HepG2 (cell line): Measurements from ENCODE around the gene PRIM2. TPM values are rescaled to one million over a fixed set of nuclear protein-coding genes. Genes with fewer than 3 reads are reported as not detected.
A peak's percentile ranks its signal among the peaks of the same experiment; 100 is the strongest.

Experiments used
- ESRRA ChIP-seq: sonication (generic); formaldehyde crosslinking; IDR thresholded peaks from 2 replicates; pipeline ENCODE4 v1.5.1; 2020; ENCODE audit warnings: mild to moderate bottlenecking, low read depth, missing genetic modification reagents
- GATAD2A ChIP-seq: IDR thresholded peaks from 2 replicates; pipeline ENCODE4 v1.6.1; 2016
- GRHL1 ChIP-seq: sonication (generic); formaldehyde crosslinking; conservative IDR thresholded peaks from 2 replicates; pipeline ENCODE4 v1.8.0; 2022; ENCODE audit warnings: missing genetic modification reagents
- HES4 ChIP-seq: sonication (generic); formaldehyde crosslinking; IDR thresholded peaks from 2 replicates; pipeline ENCODE4 v1.9.0; 2021; ENCODE audit warnings: mild to moderate bottlenecking, missing genetic modification reagents, borderline replicate concordance
- MTA1 ChIP-seq: sonication (generic); formaldehyde crosslinking; IDR thresholded peaks from 2 replicates; pipeline ENCODE4 v1.4.0; 2020; ENCODE audit warnings: missing genetic modification reagents, mild to moderate bottlenecking, borderline replicate concordance
- NCOA1 ChIP-seq: sonication (generic); formaldehyde crosslinking; IDR thresholded peaks from 2 replicates; pipeline ENCODE4 v1.9.0; 2021; ENCODE audit warnings: missing genetic modification reagents
- NR1H2 ChIP-seq: sonication (generic); formaldehyde crosslinking; IDR thresholded peaks from 2 replicates; pipeline ENCODE4 v1.8.1; 2022; ENCODE audit warnings: low read depth, missing genetic modification reagents, borderline replicate concordance
- RBM39 ChIP-seq: fragments of 200-400 bp; formaldehyde crosslinking; IDR thresholded peaks from one replicate; pipeline ENCODE4 v1.6.1; 2018; ENCODE audit warnings: antibody characterized with exemption, mild to moderate bottlenecking, low read depth, low read length; ENCODE audit not compliant: poor library complexity, severe bottlenecking
- SPEN ChIP-seq: sonication (generic); formaldehyde crosslinking; IDR thresholded peaks from 2 replicates; pipeline ENCODE4 v1.5.1; 2020; ENCODE audit warnings: low read depth, mild to moderate bottlenecking, missing genetic modification reagents
- SRSF1 ChIP-seq: fragments of 200-400 bp; formaldehyde crosslinking; optimal IDR thresholded peaks from 2 replicates; pipeline ENCODE3; 2017; ENCODE audit warnings: mild to moderate bottlenecking, low read depth, low read length, moderate library complexity
- ZFP82 ChIP-seq: sonication (generic); formaldehyde crosslinking; IDR thresholded peaks from 2 replicates; pipeline ENCODE4 v1.5.1; 2020; ENCODE audit warnings: mild to moderate bottlenecking, missing genetic modification reagents, borderline replicate concordance
- ZHX1 ChIP-seq: sonication (generic); formaldehyde crosslinking; IDR thresholded peaks from 2 replicates; pipeline ENCODE4 v1.8.1; 2022; ENCODE audit warnings: low read depth, mild to moderate bottlenecking, missing genetic modification reagents
- ZKSCAN1 ChIP-seq: fragments of 150-350 bp; IDR thresholded peaks from 2 replicates; pipeline ENCODE4 v1.6.1; 2014; ENCODE audit warnings: low read length
- ZNF441 ChIP-seq: sonication (generic); formaldehyde crosslinking; IDR thresholded peaks from 2 replicates; pipeline ENCODE4 v1.7.0; 2021; ENCODE audit warnings: missing genetic modification reagents, borderline replicate concordance
- ZNF501 ChIP-seq: sonication (generic); formaldehyde crosslinking; IDR thresholded peaks from 2 replicates; pipeline ENCODE4 v1.5.1; 2020; ENCODE audit warnings: mild to moderate bottlenecking, moderate library complexity, missing genetic modification reagents
- ZNF552 ChIP-seq: sonication (generic); formaldehyde crosslinking; IDR thresholded peaks from 2 replicates; pipeline ENCODE4 v1.9.0; 2022; ENCODE audit warnings: missing genetic modification reagents, mild to moderate bottlenecking, borderline replicate concordance
- ZNF577 ChIP-seq: sonication (generic); formaldehyde crosslinking; IDR thresholded peaks from 2 replicates; pipeline ENCODE4 v1.4.0; 2020; ENCODE audit warnings: mild to moderate bottlenecking, low read depth, missing genetic modification reagents, borderline replicate concordance
- ZNF589 ChIP-seq: sonication (generic); formaldehyde crosslinking; conservative IDR thresholded peaks from 2 replicates; pipeline ENCODE4 v1.8.0; 2022; ENCODE audit warnings: mild to moderate bottlenecking, moderate library complexity, missing genetic modification reagents
- ZNF672 ChIP-seq: sonication (generic); formaldehyde crosslinking; IDR thresholded peaks from 2 replicates; pipeline ENCODE4 v1.8.1; 2022; ENCODE audit warnings: missing genetic modification reagents
- polyA plus RNA-seq, 8 experiments: library from polyadenylated mRNA; depleted of rRNA in 3 of 8; stranded (reverse) in 7 of 8; unstranded in 1 of 8; fragments of >200 nt; fragmentation: Illumina TruSeq in 4 of 8; extraction: Trizol in 4 of 8; gene quantifications; 2 replicates each; pipeline versions ENCODE4 v1.2.1 to v1.2.3, GENCODE V29; 2011 to 2016; ENCODE audit warnings: low read depth in 4 of 8, missing spikeins in 1 of 8, mixed read lengths in 1 of 8; ENCODE audit not compliant: insufficient read depth in 1 of 8
- total RNA-seq, 5 experiments: library from RNA; depleted of rRNA; stranded (reverse); fragments of >200 nt; fragmentation: Illumina TruSeq; extraction: Trizol; gene quantifications; 2 replicates each; pipeline ENCODE4 v1.2.3, GENCODE V29; 2016; ENCODE audit warnings: low read depth in 1 of 5
- TF ChIP-seq, protein P1 (sequence below): sonication (generic); formaldehyde crosslinking; IDR thresholded peaks from 2 replicates; pipeline ENCODE4 v1.5.0; 2020; ENCODE audit warnings: missing genetic modification reagents
- TF ChIP-seq, protein P2 (sequence below): sonication (generic); formaldehyde crosslinking; conservative IDR thresholded peaks from 2 replicates; pipeline ENCODE4 v1.4.0; 2020; ENCODE audit warnings: missing genetic modification reagents

The PRIM2 gene
- total and polyA plus RNA-seq, 2 of the 13 experiments (the other 11 are each of a cell fraction or from before 2014, with no cell fraction given) = 8.0 to 52.7 TPM

DNA sequence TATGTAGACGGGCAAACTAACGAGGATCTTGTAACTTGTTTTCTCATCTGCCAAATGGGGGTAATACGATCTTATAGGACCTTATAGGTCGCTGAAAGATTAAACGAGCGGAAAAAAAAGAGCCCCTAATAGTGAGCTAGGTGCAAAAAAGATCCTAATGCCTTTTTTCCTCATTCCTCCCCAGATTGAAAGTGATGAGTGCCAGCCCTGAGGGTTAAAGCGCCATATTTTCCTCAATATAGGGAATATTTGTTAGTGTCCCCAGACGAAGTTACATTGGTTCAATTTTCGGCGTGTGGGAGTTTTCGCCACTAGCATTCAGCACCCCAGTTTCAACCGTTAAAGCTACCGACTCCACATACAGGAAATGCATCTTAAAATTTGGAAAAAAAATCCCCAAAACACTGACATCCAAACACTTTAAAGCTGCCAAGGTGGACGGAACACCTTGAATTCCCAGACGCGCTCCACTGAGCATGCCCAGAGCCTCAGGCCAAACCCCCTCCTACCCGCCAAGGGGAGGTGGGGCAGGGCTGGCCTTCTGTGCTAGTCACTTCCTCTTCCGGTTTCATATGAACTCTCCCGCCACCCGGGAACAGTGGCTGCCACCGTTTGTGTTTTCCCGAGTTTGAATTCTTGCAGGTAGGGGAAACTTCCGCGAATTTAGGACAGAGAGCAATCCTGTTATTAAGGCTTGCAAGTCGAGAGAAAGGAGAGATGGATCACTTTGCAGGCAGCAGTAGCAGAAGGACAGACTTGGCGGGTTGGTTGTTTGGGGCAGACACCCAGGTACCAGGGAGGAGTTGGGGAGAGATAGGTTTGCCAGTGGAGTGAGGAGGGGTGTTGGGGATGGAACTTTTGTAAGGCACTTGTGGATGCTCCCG lies at the start of gene PRIM2 (continued):
- TF ChIP-seq GATAD2A = no peak
- 0 out of 2 replicates have a peak, but pooled peaks have one; percentile 30 for TF ChIP-seq ESRRA (CRISPR knock-in tag)
- TF ChIP-seq GRHL1 (CRISPR knock-in tag) = no peak
- peak; percentile 31; the same call in 1 of the 2 replicates for TF ChIP-seq ZHX1 (CRISPR knock-in tag)
- TF ChIP-seq ZNF441 (CRISPR knock-in tag) = 0 out of 2 replicates have a peak, but pooled peaks have one; percentile 56
- no peak for TF ChIP-seq ZNF577
- peak; percentile 81 for TF ChIP-seq SPEN
- peak; percentile 51 for TF ChIP-seq SRSF1
- no peak for TF ChIP-seq HES4 (CRISPR knock-in tag)
- peak; percentile 94 for TF ChIP-seq ZFP82 (CRISPR knock-in tag)
- TF ChIP-seq RBM39 = no peak
- no peak for TF ChIP-seq NCOA1
- TF ChIP-seq ZNF589 (CRISPR knock-in tag) = no peak
- TF ChIP-seq ZNF501 (CRISPR knock-in tag) = peak; percentile 60
- no peak for TF ChIP-seq ZNF552 (CRISPR knock-in tag)
- TF ChIP-seq, protein P1, sequence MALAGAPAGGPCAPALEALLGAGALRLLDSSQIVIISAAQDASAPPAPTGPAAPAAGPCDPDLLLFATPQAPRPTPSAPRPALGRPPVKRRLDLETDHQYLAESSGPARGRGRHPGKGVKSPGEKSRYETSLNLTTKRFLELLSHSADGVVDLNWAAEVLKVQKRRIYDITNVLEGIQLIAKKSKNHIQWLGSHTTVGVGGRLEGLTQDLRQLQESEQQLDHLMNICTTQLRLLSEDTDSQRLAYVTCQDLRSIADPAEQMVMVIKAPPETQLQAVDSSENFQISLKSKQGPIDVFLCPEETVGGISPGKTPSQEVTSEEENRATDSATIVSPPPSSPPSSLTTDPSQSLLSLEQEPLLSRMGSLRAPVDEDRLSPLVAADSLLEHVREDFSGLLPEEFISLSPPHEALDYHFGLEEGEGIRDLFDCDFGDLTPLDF (CRISPR knock-in tag) = peak; percentile 98
- TF ChIP-seq, protein P2, sequence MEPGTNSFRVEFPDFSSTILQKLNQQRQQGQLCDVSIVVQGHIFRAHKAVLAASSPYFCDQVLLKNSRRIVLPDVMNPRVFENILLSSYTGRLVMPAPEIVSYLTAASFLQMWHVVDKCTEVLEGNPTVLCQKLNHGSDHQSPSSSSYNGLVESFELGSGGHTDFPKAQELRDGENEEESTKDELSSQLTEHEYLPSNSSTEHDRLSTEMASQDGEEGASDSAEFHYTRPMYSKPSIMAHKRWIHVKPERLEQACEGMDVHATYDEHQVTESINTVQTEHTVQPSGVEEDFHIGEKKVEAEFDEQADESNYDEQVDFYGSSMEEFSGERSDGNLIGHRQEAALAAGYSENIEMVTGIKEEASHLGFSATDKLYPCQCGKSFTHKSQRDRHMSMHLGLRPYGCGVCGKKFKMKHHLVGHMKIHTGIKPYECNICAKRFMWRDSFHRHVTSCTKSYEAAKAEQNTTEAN (CRISPR knock-in tag) = no peak
- no peak for TF ChIP-seq ZKSCAN1
- no peak; the same call in 1 of the 2 replicates for TF ChIP-seq MTA1 (CRISPR knock-in tag)
- no peak for TF ChIP-seq ZNF672 (CRISPR knock-in tag)
- no peak for TF ChIP-seq NR1H2 (CRISPR knock-in tag)
